ENCODE data around the gene DUSP6. TPM values are rescaled to one million over a fixed set of nuclear protein-coding genes. Genes with fewer than 3 reads are reported as not detected.

Gene DUSP6
- total and polyA plus RNA-seq, 10 of the 15 experiments (the other 5 are each of a cell fraction or from before 2014, with no cell fraction given), result 0.02 to 0.69 (median 0.07) TPM; not detected in 1

DNA sequence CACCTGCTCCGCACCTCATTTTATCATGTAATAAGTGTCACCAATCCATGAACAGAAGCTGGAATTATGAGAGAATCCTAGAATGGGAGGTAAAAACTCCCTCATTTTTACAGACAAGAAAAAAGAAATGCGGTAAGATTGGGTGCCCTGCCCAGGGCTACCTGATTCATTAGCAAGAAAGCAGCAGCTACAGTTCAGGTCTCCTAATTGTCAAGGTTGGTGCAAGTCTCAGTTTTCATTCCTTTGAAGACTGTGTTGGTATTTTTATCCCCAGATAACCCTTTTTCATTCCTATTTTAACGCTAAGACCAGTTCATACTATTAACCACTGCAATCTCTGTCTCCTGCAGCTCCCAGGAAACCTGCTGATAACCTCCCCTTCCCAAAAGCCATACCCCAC is 6.9 kb downstream of the DUSP6 start:
- TF ChIP-seq NR2F1 (conservative IDR thresholded peaks at IDR 0.05) (no peak), NBN (IDR thresholded peaks at IDR 0.05) (no peak), POU2F2 (IDR thresholded peaks at IDR 0.05; ENCODE audit: borderline replicate concordance, low read depth, low read length) (no peak), NFYB (IDR thresholded peaks at IDR 0.05; ENCODE audit: insufficient read depth, low read depth, low read length) (no peak), PAX8 (IDR thresholded peaks at IDR 0.05) (no peak), HDAC2 (IDR thresholded peaks at IDR 0.05) (no peak), POLR2AphosphoS2 (IDR thresholded peaks at IDR 0.05; ENCODE audit: low read depth, low read length) (no peak), RUNX3 (IDR thresholded peaks at IDR 0.05; ENCODE audit: low read length) (no peak), ASH2L (IDR thresholded peaks at IDR 0.05; ENCODE audit: borderline replicate concordance, low read depth) (no peak), YY1 (IDR thresholded peaks at IDR 0.05; ENCODE audit: low read depth, low read length) (no peak)
- POLR2A ChIA-PET, result no interaction called here
- Histone ChIP-seq H3K27me3 (replicated peaks in 1 of 2; ENCODE audit: control insufficient read depth in 2 of 2, insufficient read depth in 2 of 2, low read length in 1 of 2) (peaks cover 8 to 15% of the 10 kb centered on the region in 2 experiments), H3K9ac (ENCODE audit: control insufficient read depth, insufficient read depth, low read length) (no peak overlapping the region), H2AFZ (ENCODE audit: control insufficient read depth, low read depth, low read length) (no peak overlapping the region), H3K27ac (ENCODE audit: control insufficient read depth, insufficient read depth) (no peak overlapping the region), H3K79me2 (ENCODE audit: control insufficient read depth, insufficient read depth, low read length) (no peaks in the 10 kb centered on the region), H3K4me1 (ENCODE audit: control insufficient read depth, insufficient read depth, low read length) (peaks cover 18% of the 10 kb centered on the region), H3K36me3 (ENCODE audit: control insufficient read depth in 2 of 2, insufficient read depth in 2 of 2, low read length in 1 of 2) (no peaks in the 10 kb centered on the region), H3K9me3 (replicated peaks; ENCODE audit: control insufficient read depth, insufficient read depth, low read length) (no peaks in the 10 kb centered on the region), H4K20me1 (ENCODE audit: control insufficient read depth, insufficient read depth) (no peaks in the 10 kb centered on the region), H3K4me3 (no peak overlapping the region), H3K4me2 (ENCODE audit: control insufficient read depth, insufficient read depth) (no peak overlapping the region; the same call in 1 of the 2 replicates)
- SMC1A ChIA-PET (ENCODE audit: uncharacterized antibody, unreplicated experiment), result interaction anchor here (0.7 to 2.6 kb wide), 5 partner anchors 13 to 298 kb away, joined by 3 to 11 read pairs (median 4); no protein-coding TSS in a partner anchor
- no peak for ATAC-seq
- RAD21 ChIA-PET (ENCODE audit: unreplicated experiment), result interaction anchor here (1.6 to 2.1 kb wide), 2 partner anchors 123 to 164 kb away, joined by 4 to 9 read pairs; no protein-coding TSS in a partner anchor
- no peak for DNase-seq (ENCODE audit: low read depth, low spot score)
- no peak for FAIRE-seq
- BruUV-seq (replicated peaks), result no TSS peak
- CTCF ChIA-PET, result interaction anchor here (0.7 to 1.5 kb wide), 3 partner anchors 12 to 328 kb away, joined by 3 to 9 read pairs (median 3); no protein-coding TSS in a partner anchor
- intact Hi-C loops (cut with micrococcal nuclease; ENCODE audit: unreplicated experiment), result no loop called here
- 31% methylated on average over 3 of the region's 3 CpGs for WGBS (ENCODE audit: insufficient coverage, insufficient replicate concordance, low lambda C conversion rate, missing lambda C conversion rate)
- in situ Hi-C loops (cut with MboI), result no loop called here
